HG02938 (cell line): ENCODE measurements around the gene AGAP1.
A peak's percentile ranks its signal among the peaks of the same experiment; 100 is the strongest.

Source experiments
- ATAC-seq: cut with Tn5 transposase; IDR thresholded peaks from one replicate; pipeline ENCODE4 v1.9.1; 2021; ENCODE audit warnings: mild to moderate bottlenecking, moderate library complexity; ENCODE audit not compliant: unreplicated experiment

Gene AGAP1

GRCh38 chr2:235546151-235546435, 52.2 kb downstream of the AGAP1 start:
- no peak for ATAC-seq

GRCh38 chr2:235546436-235546835, 52.6 kb downstream of the AGAP1 start:
- ATAC-seq: no peak

DNA sequence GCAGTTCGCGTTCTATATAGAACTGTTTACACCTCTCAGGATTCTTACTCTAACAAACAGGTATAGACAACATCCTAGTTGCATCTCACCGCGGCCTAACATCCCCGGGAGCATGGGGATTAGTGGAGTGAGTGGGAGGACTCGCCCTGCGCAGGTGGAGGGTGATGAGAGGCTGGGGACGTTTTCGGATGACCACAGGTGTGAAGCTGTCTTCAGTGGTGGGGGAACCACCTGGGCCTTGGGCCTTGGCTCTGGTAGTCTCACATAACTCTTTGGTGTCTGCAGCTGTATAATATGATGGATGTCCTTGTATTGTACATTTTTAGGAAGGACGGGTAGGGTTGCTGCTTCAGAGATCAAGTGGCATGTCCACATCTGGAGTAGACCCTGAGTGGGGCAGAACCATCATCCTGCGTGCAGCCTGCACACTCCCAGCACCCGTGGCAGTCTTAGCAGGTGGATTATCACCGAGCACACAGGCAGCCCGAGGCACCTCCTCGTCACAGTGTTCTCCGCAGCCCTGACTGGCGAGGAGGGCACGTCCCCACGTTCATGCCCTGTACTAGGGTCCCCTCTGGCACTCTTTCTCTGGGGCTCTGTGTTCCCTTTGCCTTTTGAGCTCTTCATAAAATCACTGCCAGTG, 56.0 kb downstream of the AGAP1 start:
- no peak for ATAC-seq

DNA sequence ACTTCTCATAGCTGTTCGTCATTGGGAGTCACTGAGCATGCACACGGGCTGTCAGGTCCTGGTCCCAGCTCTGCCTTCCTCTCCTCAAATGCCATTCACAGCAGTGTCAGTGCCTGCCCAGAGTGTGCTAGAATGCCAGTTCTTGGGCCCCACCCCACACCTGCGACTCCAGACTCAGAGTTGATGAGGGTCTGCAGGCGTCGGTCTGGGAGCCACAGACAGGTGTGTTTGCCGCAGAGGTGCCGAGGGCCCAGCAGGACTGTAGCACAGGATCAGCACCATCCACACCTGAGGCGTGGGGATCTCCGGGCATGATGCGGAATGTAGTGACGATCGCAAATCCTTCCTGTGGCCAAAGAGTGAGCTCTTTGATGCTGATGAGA, 56.5 kb downstream of the AGAP1 start:
- no peak for ATAC-seq

GRCh38 chr2:235550946-235551345, 57.1 kb downstream of the AGAP1 start:
- no peak for ATAC-seq

- no peak for ATAC-seq
Observed at GRCh38 chr2:235551965-235552364, 58.1 kb downstream of the AGAP1 start.

DNA sequence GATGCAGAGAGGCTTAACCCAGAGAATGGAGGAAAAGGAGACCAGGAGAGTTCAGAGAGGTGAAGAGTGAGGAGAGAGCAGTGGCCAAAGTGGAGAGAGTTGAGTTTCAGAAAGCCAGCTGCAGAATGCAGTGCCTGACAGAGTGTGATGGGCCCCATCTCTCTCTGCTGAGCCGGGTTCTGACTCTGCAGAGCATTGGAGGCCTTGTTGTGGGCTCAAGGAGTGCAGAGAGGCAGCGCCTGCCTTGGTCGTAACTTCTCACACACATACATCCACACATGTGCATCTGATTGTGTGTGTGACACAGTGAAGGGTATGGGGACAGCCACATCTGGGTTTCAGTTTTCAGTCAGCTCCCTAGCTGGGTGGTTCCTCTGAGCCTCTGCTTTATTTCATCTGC, 58.8 kb downstream of the AGAP1 start:
- ATAC-seq: no peak

- ATAC-seq: no peak
Observed at GRCh38 chr2:235553291-235553690, 59.4 kb downstream of the AGAP1 start.

DNA sequence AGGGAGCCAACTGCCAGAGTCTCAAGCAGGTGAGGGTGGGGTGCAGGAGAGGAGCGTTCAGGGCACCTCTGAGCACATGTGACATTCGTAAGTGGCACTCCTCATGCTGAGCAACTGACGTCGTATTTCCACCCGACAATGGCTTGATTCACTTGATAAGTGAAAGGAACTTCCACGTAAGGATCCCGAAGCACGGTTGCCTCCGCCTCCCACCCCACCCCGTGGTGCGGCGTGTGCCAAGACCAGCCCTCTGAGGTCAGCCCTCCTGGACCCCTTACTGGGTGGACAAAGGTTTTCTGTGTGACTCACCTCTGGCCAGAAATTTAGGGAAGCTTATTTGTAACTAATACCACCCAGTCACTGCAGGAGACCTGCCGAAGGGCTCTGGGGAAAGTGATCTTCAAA, 59.9 kb downstream of the AGAP1 start:
- ATAC-seq: no peak

GRCh38 chr2:235554385-235554784, 60.5 kb downstream of the AGAP1 start:
- no peak for ATAC-seq

GRCh38 chr2:235554936-235555335, 61.1 kb downstream of the AGAP1 start:
- ATAC-seq: no peak

- no peak for ATAC-seq
Observed at GRCh38 chr2:235555371-235555770, 61.5 kb downstream of the AGAP1 start.

- no peak for ATAC-seq
Observed at GRCh38 chr2:235556086-235556485, 62.2 kb downstream of the AGAP1 start.

- no peak for ATAC-seq
Observed at GRCh38 chr2:235556901-235557300, 63.1 kb downstream of the AGAP1 start.

GRCh38 chr2:235557903-235558302, 64.1 kb downstream of the AGAP1 start:
- no peak for ATAC-seq

GRCh38 chr2:235558572-235558971, 64.7 kb downstream of the AGAP1 start:
- ATAC-seq: no peak

GRCh38 chr2:235560345-235560744, 66.5 kb downstream of the AGAP1 start:
- peak; percentile 87 for ATAC-seq

- no peak for ATAC-seq
Observed at GRCh38 chr2:235561450-235561849, 67.6 kb downstream of the AGAP1 start.

DNA sequence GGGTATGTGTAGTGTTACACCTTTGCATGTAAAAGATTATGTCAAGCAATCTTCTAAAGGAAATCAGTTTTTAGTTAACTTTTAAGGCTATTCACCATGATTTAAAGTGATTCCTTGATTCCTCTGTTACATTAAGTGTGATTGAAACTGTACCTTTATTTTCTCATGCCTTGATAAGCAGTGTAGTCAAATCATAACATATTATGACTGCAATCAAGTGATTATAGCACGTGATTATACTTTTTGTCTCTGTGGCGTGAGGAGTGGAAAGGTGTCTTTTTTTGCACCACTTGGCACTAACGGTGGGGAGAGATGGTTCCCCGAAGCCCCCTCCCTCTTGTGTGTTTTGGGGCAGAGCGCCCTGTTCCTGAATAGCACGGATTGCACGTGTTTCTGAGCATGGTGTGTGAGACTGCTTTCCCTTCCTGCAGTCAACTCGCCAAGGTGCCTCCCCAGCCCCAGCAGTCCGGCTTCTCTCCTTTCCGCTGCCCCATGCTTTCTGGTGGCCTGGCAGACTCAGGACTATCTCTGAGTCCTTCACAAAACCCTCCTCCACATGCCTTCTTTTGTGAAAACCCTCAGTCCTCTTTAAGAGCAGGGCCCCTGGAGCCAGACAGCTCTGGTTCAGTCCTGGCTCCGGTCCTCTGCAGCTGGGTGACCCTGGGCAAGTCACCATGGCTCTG, 68.4 kb downstream of the AGAP1 start:
- ATAC-seq: no peak

GRCh38 chr2:235563056-235563910, 69.4 kb downstream of the AGAP1 start:
- ATAC-seq: no peak

GRCh38 chr2:235564066-235564465, 70.2 kb downstream of the AGAP1 start:
- ATAC-seq: no peak

- ATAC-seq: no peak
Observed at GRCh38 chr2:235564884-235565530, 71.2 kb downstream of the AGAP1 start.
